Panc1 (cell line): ENCODE data around the gene FTMT. TPM values are rescaled to one million over a fixed set of nuclear protein-coding genes. Genes with fewer than 3 reads are reported as not detected.

Experiments used
- ATAC-seq: fragments of 200-7000 bp; cut with Tn5 transposase; 2 replicates; pipeline ENCODE4 v1.9.1; 2020; ENCODE audit warnings: mild to moderate bottlenecking, moderate library complexity
- BruUV-seq: library from RNA; stranded (reverse); fragments of 400-500 nt; replicated peaks from 2 replicates; lab custom pipeline; 2021; lab: Mats Ljungman, UMichigan
- CTCF ChIA-PET: fragments of 300-600 bp; sonication (Branson Sonifier 250); formaldehyde crosslinking; loops from one replicate; lab custom pipeline; 2022; ENCODE audit warnings: antibody characterized with exemption; lab: Charles Lee
- POLR2A ChIA-PET: fragments of 300-600 bp; sonication (Branson Sonifier 250); formaldehyde crosslinking; loops from one replicate; lab custom pipeline; 2022; ENCODE audit warnings: antibody characterized with exemption; lab: Charles Lee
- DNase-seq: peaks from one replicate; pipeline ENCODE4 v3.0.0-alpha.2; 2010; ENCODE audit warnings: low read depth, low spot score
- H3K27ac ChIP-seq: 2 replicates; pipeline ENCODE4 v1.5.1; 2011; ENCODE audit warnings: mild to moderate bottlenecking, low read length, inconsistent platforms
- H3K27me3 ChIP-seq: fragments of 200-500 bp; sonication (Bioruptor generic); 2 replicates; pipeline ENCODE4 v1.6.0; 2014; ENCODE audit warnings: low read length, inconsistent platforms; ENCODE audit not compliant: control insufficient read depth, insufficient read depth
- H3K36me3 ChIP-seq: fragments of 200-500 bp; sonication (Bioruptor generic); 2 replicates; pipeline ENCODE4 v1.5.1; 2014; ENCODE audit warnings: inconsistent platforms, mild to moderate bottlenecking, low read length, moderate library complexity; ENCODE audit not compliant: control insufficient read depth, insufficient read depth
- H3K4me1 ChIP-seq: 2 replicates; pipeline ENCODE4 v1.5.1; 2011; ENCODE audit warnings: inconsistent platforms, mild to moderate bottlenecking, low read length, moderate library complexity; ENCODE audit not compliant: control insufficient read depth, insufficient read depth
- H3K4me3 ChIP-seq, 2 experiments: 2 replicates each; pipeline ENCODE4 v1.5.1; 2011 to 2012; ENCODE audit warnings: low read depth in 2 of 2, low read length in 2 of 2, mild to moderate bottlenecking in 2 of 2, inconsistent platforms in 1 of 2, moderate library complexity in 1 of 2
- H3K9me3 ChIP-seq: fragments of 200-500 bp; sonication (Bioruptor generic); 2 replicates; pipeline ENCODE4 v1.5.1; 2014; ENCODE audit warnings: low read depth, mild to moderate bottlenecking, inconsistent platforms, low read length, moderate library complexity; ENCODE audit not compliant: control insufficient read depth, insufficient read depth
- POLR2AphosphoS5 ChIP-seq: IDR thresholded peaks from 2 replicates; pipeline ENCODE4 v1.6.1; 2012; ENCODE audit warnings: mild to moderate bottlenecking, low read depth, low read length, moderate library complexity
- REST ChIP-seq, 2 experiments: IDR thresholded peaks; 2 replicates each; pipeline ENCODE4 v1.6.1; 2011 to 2012; ENCODE audit warnings: low read depth in 2 of 2, control low read depth in 1 of 2, low read length in 1 of 2, mild to moderate bottlenecking in 1 of 2, moderate library complexity in 1 of 2; ENCODE audit not compliant: insufficient read depth in 1 of 2
- SIN3A ChIP-seq: IDR thresholded peaks from 2 replicates; pipeline ENCODE4 v1.6.1; 2012; ENCODE audit warnings: low read depth, mild to moderate bottlenecking, low read length, moderate library complexity, borderline replicate concordance; ENCODE audit not compliant: insufficient read depth
- TCF7L2 ChIP-seq: IDR thresholded peaks from 2 replicates; pipeline ENCODE4 v1.6.1; 2011; ENCODE audit warnings: mild to moderate bottlenecking, low read depth, low read length, inconsistent platforms
- in situ Hi-C: cut with HindIII; loops from 2 replicates; pipeline ENCODE4 v1.10.0; 2016; ENCODE audit warnings: low sequenced_read_pairs, low pct_unique_long_range_greater_than_20kb
- intact Hi-C: fragments of 100-400 bp; cut with micrococcal nuclease; formaldehyde crosslinking; loops from one replicate; pipeline ENCODE4 v1.10.0; 2022; ENCODE audit not compliant: unreplicated experiment
- total RNA-seq: library from RNA; stranded (reverse); gene quantifications from one replicate; pipeline ENCODE4 v1.2.1, GENCODE V29; 2021; ENCODE audit not compliant: unreplicated experiment
- TF ChIP-seq, protein P1 (sequence below): fragments of 450-650 bp; IDR thresholded peaks from 2 replicates; pipeline ENCODE4 v1.5.1; 2017; ENCODE audit warnings: mild to moderate bottlenecking

FTMT gene
- total RNA-seq, 1 experiment from 2014 or later, result not detected

DNA sequence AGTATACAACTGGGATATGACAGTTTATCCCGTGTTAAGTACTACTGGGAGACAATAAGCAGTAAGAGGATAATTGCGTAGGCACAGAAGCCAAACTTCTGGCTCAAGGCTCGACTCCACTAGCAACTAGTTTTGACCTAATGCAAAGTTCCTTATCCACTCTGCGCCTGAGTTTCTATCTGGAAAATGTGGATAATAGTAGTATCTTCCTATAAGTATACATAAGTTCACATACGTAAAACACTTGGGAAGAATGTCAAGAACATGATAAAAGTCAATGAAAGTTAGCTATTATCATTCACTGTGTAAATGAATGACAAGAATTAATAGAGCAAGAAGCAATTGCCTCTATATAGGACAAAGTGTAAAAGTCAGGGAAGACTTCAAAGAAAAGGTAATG lies 45.7 kb downstream of the FTMT start:
- H3K9me3 ChIP-seq, result no peaks in the 10 kb centered on the region
- H3K4me1 ChIP-seq, result no peaks in the 10 kb centered on the region
- no peaks in the 10 kb centered on the region for H3K36me3 ChIP-seq
- no peaks in the 10 kb centered on the region for H3K27me3 ChIP-seq
- CTCF ChIA-PET, result no interaction called here
- no peak overlapping the region for H3K27ac ChIP-seq
- no peak for TF ChIP-seq SIN3A
- TF ChIP-seq REST (IDR thresholded peaks at IDR 0.05; ENCODE audit: insufficient read depth in 1 of 2, low read depth in 2 of 2, low read length in 1 of 2), result no peak
- TF ChIP-seq, protein P1, sequence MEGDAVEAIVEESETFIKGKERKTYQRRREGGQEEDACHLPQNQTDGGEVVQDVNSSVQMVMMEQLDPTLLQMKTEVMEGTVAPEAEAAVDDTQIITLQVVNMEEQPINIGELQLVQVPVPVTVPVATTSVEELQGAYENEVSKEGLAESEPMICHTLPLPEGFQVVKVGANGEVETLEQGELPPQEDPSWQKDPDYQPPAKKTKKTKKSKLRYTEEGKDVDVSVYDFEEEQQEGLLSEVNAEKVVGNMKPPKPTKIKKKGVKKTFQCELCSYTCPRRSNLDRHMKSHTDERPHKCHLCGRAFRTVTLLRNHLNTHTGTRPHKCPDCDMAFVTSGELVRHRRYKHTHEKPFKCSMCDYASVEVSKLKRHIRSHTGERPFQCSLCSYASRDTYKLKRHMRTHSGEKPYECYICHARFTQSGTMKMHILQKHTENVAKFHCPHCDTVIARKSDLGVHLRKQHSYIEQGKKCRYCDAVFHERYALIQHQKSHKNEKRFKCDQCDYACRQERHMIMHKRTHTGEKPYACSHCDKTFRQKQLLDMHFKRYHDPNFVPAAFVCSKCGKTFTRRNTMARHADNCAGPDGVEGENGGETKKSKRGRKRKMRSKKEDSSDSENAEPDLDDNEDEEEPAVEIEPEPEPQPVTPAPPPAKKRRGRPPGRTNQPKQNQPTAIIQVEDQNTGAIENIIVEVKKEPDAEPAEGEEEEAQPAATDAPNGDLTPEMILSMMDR, result no peak
- no peak for TF ChIP-seq TCF7L2
- TF ChIP-seq POLR2AphosphoS5, result no peak
- DNase-seq (no peak), ATAC-seq (no peak)
- in situ Hi-C loops, result no loop called here
- POLR2A ChIA-PET, result no interaction called here
- no peak overlapping the region for H3K4me3 ChIP-seq
- intact Hi-C loops, result no loop called here
- no TSS peak for BruUV-seq

DNA sequence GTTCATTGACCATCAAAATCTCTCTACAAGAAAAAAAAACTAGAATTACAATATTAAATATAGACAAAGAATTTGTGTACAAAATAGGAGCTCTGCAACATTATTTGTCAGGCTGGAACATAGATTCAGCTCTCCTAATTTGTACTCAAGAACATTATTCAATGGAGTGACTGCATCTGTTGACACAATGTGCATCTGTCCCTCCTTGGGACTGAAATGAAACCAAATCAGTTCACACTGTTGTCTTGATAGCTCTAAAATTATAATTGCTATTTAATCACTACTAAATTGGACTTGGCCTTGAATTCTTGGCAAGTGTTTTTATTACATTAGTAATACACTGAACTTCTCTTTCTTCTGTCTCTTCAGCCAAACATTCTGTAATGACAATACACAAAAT lies 47.7 kb downstream of the FTMT start:
- intact Hi-C loops (no loop called here), in situ Hi-C loops (no loop called here)
- POLR2A ChIA-PET, result no interaction called here

More for the DNA sequence above, 47.7 kb downstream of the FTMT start:
- CTCF ChIA-PET, result no interaction called here
- ATAC-seq (no peak), DNase-seq (no peak)
- Histone ChIP-seq H3K9me3 (no peaks in the 10 kb centered on the region), H3K36me3 (no peaks in the 10 kb centered on the region), H3K4me1 (no peaks in the 10 kb centered on the region), H3K4me3 (no peak overlapping the region), H3K27ac (no peak overlapping the region), H3K27me3 (no peaks in the 10 kb centered on the region)
- TF ChIP-seq, protein P1, result no peak
- TF ChIP-seq REST (IDR thresholded peaks at IDR 0.05; ENCODE audit: insufficient read depth in 1 of 2, low read depth in 2 of 2, low read length in 1 of 2), result no peak
- no TSS peak for BruUV-seq

Other genes starting within 250 kb of the FTMT start
- gene SRFBP1, start 110.1 kb downstream of the FTMT start, total RNA-seq, result 17.0 TPM
- gene LOX, start 226.4 kb downstream of the FTMT start, total RNA-seq, result 0.62 TPM